HG03108 (cell line): ENCODE data around the gene HHATL.

ENCODE experiments used
- ATAC-seq: cut with Tn5 transposase; IDR thresholded peaks from one replicate; pipeline ENCODE4 v1.9.1; 2021; ENCODE audit warnings: moderate library complexity; ENCODE audit not compliant: unreplicated experiment

The HHATL gene

DNA sequence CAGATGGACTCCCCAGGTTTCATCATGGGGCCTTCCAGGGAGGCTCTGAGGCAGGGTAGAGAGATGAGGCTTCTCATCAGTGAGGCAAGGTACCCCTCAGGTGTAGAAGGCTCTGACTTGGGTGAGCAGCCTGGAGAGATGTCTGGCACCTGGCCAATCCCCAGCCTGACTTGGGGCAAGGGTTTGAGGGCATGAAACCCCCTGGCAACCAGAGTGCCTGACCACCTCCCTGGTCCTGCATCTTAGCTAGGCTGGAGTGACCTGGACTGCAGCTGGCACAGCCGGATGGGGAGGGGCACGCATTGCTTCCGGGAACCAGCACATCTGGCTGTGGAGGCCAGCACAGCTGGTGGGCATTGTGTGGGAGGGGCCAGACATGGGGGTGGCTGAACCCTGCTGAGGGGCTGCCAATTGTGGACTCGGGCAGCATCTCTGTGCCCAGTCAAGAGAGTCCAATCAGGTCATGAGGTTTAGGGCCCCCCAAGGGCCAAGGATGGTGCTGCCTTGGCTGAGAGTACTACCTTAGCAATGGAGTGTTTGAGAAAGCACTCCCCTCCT, 47.2 kb downstream of the HHATL start:
- no peak for ATAC-seq

DNA sequence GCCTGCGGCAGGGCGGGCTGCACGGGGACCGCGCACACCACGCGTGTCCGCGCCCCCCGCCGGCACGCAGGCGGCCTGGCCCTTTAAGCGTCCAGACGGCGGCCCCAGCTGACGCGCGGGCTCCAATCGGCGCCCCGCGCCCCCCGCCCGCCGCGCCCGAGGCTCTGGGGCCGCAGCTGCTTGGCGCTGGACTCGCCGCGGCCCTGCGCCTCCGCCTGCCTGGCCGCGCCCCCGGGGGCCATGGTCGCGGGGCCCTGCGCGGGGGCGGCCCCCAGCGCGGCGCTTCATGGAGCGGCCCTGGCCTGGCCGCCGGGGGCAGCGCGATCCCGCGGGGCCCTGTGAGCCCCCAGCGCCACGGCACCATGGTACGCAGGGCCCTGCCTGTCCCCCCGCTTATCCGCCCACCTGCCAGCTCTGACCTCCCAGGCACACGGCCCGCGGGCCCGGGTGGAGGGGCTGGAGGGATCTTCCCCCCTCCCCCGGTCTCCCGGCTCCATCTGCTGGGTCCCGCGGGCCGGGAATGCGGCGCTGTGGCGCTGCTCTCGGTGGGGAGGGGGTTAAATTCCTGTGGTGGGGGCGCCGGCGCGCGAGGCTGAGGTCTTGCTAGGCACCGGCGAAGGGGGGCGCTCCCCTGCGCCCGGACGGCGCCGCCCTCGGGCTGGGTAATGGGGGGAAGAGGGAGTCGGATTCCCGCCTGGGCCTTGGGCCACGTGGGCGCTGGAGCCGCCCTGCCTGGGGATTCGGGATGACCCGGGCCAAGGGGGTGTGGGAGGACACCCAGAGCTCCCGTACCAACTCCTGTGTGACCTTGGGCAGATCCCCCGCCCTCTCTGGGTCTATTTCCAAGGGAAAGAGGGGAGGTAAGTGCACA, 48.0 kb downstream of the HHATL start:
- ATAC-seq, result no peak

DNA sequence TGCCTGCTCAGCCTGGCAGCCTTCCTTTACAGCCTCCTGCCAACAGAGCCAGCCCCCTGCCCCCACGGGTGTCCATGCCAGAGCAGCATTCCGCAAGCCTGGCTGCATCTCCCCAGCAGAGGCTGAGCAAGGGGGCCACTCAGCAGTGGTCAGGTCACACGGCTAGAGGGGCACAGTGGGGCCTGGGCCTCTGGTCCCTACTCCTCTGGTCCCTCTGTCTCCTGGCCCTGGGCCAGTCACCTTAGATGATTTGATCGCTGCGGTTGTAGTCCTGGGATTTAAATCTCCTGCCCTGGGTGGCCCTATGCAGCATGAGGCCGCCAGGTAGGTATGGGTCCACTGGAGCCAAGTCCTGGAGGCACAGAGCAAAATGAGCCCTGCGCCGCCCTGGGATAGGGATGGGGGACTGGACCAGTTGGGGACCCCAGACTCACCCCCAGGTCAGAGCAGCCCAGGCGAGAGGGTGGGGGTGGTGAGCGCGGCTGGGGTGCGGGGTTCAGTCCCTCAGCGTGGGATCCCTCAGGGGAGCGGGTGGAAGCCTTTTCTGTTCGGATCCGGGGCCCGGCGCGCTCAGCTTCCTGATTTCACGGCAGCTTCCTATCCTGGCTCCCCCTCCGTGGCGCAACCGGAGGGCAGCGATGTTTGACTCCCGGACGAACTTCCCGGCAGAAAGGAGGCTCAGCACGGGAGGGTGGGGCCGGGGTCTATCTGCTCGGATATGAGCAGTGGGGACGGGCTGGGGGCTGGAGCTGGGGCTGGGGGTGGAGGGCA, 48.9 kb downstream of the HHATL start, which contains the start of gene ZBTB47:
Gene ZBTB47 (plus strand): TSS at position 138 of the 771 bp plus-strand sequence. CDS start 4,659 bp downstream, outside the sequence.
- no peak for ATAC-seq

DNA sequence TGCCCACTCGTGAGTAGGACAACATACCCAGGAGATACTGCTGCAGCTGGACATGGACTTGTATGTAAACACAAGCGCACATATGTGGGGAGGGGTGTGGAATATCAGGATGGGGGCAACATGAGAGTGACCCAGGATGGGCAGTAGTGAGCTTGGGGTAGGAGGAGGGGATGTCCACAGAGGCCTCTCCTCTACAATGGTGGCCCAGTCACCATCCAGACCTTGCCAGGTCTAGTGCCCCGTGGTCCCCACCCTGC, 49.4 kb downstream of the HHATL start:
- no peak for ATAC-seq

DNA sequence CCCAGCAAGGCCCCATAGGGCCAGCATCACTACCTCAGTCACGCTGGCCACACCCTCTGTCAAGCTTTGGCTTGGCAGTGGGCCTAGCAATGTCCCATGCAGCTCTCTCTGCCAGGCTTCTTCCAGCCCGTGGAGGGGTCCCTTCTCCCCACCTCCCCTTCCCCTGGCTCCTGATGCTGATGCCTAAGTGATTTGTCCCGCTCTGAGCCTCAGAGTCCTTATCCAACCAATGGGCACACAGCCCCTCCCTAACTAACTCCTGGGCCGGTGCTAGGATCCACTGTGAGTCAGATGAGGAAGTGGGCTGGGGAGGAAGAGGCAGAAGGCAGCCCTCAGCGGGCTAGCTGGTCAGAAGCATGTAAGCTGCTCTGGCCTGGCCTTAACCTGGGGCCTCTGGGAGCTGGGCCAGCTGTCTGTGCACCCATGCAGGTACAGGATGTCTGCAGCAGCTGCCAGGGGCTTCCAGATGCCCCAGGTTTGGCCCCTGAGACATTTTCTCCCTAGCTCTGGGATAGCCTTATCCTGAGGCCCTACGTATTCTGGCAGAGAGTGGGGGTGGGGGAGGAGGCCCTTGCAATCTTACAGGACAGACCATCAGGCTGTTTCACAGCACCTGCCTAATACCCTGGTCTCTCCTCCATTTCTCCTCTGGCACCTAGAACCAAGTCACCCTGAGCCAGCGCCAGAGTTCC, 49.8 kb downstream of the HHATL start:
- peak; percentile 82 for ATAC-seq

DNA sequence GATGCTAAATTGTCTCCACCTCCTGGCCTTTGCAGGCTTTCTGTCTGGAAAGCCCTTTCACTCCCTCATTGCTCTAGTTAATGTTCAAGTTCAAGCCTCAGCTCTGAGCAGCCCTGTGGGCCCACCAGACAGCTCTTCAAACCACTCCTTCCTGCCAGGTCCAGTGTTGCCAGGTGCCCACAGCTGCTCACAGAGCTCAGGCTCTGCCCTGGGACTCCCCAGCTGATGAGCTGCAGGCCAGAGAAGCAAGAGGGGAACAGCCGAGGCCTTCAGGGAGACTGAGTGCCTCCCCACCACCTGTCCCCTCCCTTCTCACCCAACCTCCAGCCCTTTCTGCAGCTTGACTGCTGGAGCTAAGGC, 50.4 kb downstream of the HHATL start:
- peak; percentile 29 for ATAC-seq

DNA sequence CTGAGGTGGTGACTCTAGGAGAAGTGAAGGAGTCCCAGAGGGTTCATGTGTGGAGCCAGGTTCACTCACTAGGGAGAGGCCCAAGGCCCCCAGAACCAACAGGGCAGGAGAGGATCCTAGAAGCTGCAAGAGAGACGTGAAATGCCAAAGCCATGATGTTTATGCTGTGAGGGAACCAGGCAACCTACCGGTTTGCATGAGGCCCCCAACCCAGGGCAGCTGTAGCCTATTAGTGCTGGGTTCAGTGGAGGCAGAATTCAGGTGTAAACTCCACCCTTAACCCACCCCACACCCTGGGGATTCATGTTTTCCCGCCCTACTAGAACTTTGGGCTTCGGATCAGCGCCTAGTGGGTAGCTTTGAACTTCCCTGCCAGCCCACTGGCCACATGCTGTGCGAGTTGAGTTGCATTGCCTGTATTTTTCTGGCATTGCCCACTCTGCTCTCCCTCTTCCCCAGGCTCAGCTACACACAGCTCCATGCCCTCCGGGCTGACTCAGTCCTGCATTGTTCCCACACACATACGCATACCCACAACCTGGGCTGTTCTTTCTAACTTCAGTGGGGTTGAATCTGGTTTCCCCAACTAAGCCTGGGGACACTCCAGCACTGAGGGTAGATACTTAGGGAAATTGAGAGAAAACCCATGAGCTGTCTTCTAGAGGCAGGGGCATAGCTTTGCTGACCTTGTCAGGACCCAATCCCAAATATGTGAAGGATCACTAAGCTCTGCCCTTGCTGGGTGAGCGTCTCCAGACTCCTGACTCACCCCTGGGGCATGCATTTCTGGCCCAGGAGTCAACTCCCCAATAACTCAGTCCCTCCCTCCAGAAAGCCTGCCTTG, 51.1 kb downstream of the HHATL start:
- no peak for ATAC-seq

DNA sequence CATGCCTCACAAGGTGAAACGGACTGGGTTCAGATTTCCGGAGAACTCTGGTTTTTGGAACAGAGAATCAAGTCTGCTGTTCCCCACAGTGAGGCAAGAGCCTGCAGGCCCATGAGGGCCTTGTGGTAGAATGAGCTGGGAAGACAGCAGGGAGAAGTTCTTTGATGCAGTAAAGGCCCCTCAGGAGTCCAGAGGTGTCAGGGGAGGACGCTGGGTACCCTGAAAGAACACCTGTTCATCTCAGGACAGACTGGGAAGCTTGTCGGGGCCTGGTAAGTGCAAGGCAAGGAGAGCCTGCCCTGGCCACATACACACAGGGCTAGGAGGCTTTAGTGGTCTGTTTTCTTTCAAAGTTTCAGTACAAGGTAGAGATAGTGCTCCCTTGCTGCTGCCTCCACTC, 52.8 kb downstream of the HHATL start:
- no peak for ATAC-seq

DNA sequence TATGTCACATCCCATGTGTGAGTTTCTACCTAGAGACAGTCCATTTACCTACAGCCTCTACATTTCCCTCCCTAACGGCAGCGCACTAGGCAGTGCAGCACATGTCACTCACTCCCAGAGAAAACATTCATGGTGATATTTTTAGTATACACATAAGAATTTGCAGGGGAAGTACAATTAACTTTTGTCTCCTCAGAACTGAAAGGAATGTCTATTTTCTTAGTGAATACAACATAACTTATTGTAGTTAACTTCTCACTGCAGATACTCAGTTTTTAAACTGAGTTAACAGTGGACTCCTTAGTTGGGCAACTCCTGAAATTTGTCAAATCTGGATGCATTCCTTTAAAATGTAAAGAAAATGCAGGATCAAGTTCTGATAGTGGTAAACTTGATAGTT, 53.6 kb downstream of the HHATL start:
- ATAC-seq, result no peak

DNA sequence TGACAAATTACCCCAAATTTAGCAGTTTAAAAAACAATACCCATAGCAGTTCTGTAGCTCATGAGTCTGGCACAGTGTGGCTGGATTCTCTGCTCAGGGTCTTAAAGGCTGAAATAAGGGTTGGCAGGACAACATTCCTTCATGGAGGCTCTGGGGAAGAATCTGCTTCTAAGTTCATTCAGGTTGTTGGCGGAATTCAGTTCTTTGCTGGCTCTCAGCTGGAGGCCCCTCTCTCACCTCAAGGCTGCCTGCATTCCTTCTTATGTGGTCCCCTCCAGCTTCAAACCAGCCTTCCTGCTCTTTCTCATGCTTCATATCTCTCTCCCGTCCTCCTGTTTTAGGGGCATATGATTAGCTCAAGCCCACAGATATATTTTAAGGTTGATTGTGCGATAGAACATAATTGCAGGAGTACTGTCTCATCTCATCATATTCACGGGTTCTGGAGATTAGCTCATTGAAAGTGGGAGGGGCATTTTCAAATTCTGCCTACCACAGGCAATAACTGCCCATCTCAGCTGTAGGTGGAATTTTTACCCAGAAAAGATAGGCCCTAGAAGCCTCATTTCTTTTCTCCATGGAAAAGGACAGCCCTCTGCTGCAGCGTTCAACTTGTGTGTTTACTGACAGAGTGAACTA, 54.7 kb downstream of the HHATL start:
- ATAC-seq, result no peak
